Activated CD4-positive, alpha-beta T cell treated with anti-CD3 and anti-CD28 coated beads, Interleukin-2, amount 10 ng/mL, durations not matched to agents 24 days and 14 days (primary cell): ENCODE measurements around the gene IZUMO2. TPM values are rescaled to one million over a fixed set of nuclear protein-coding genes. Genes with fewer than 3 reads are reported as not detected.
"Not testable (repeated sequence)": the region's sequence is repeated elsewhere in the genome, so short reads cannot be mapped to it uniquely, and the experiment has no call there.

Source experiments
- DNase-seq: peaks from one replicate; pipeline ENCODE4 v3.0.0; 2022
- H3K27ac Mint-ChIP-seq: one replicate; pipeline ENCODE4 v1.8.0; 2022; ENCODE audit warnings: mild to moderate bottlenecking, mixed read lengths
- H3K27me3 Mint-ChIP-seq: one replicate; pipeline ENCODE4 v1.8.0; 2022; ENCODE audit warnings: mixed read lengths
- H3K36me3 Mint-ChIP-seq: one replicate; pipeline ENCODE4 v1.8.0; 2022; ENCODE audit warnings: low read depth, mild to moderate bottlenecking, mixed read lengths
- H3K4me1 Mint-ChIP-seq: one replicate; pipeline ENCODE4 v1.8.0; 2021; ENCODE audit warnings: mixed read lengths
- H3K4me3 Mint-ChIP-seq: one replicate; pipeline ENCODE4 v1.8.0; 2022; ENCODE audit warnings: mild to moderate bottlenecking, moderate library complexity, mixed read lengths
- H3K9me3 Mint-ChIP-seq: one replicate; pipeline ENCODE4 v1.8.0; 2021; ENCODE audit warnings: mixed read lengths
- intact Hi-C: fragments of 100-400 bp; cut with micrococcal nuclease; formaldehyde crosslinking; loops from one replicate; pipeline ENCODE4 v1.15.1; 2023
- total RNA-seq: library from RNA; stranded (reverse); gene quantifications from 2 replicates; pipeline ENCODE4 v1.2.3, GENCODE V29; 2022

The IZUMO2 gene
- total RNA-seq, 1 donor from 2014 or later, result not detected

DNA sequence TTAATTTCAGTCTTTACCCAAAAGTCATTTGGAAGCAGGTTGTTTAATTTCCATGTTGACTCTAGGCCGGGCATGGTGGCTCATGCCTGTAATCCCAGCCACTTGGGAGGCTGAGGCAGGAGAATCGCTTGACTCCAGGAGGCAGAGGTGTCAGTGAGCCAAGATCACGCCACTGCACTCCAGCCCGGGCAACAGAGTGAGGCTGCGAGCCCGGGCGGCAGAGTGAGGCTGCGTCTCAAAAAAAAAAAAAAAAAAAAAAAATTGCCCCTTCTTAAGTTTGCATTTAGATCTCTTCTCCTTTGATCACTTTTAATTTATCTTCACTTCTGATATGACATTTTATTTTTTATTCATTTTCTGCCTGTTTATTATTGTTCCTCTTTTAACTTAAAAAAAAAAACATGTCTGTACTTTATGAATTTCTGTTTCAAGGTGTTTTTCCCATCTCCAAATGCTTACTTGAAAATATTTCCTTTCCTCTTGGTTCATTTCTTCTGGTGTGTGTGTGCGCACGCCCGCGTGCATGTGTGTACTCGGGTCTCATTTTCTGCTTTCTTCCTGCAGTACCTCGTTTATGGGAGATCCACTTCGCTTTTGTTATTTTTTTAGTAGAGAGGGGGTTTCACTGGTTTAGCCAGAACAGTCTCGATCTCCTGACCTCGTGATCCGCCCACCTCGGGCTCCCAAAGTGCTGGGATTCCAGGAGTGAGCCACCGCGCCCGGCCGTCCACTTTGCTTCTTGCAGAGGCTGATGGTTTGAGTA, 26.3 kb downstream of the IZUMO2 start:
- H3K27me3 Mint-ChIP-seq, H3K36me3 Mint-ChIP-seq, H3K4me1 Mint-ChIP-seq, H3K9me3 Mint-ChIP-seq, intact Hi-C loops, H3K27ac Mint-ChIP-seq, H3K4me3 Mint-ChIP-seq: not testable (repeated sequence)
- peak; percentile 60 for DNase-seq

DNA sequence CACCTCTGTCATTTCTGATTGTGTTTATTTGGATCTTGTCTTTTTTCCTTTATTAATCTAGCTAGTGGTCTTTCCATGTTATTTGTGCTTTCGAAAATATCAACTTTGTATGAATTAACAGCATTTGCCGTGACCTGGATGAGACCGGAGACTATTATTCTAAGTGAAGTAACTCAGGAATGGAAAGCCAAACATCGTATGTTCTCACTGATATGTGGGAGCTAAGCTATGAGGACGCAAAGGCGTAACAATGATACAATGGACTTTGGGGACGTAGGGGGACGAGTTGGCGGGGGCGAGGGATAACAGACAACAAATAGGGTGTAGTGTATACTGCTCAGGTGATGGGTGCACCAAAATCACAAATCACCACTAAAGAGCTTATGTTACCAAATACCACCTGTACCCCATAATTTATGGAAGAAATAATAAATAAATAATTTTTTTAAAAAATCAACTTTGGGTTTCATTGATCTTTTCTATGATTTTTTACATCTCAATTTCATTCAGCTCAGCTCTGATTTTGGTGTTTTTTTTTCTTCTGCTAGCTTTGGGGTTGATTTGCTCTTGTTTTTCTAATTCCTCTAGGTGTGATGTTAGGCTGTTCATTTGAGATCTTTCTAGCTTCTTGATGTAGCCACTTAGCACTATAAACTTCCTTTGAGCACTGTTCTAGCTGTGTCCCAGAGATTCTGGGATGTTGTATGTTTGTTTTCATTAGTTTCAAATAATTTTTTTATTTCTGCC, 27.1 kb downstream of the IZUMO2 start:
- H3K27me3 Mint-ChIP-seq, H3K4me3 Mint-ChIP-seq, H3K36me3 Mint-ChIP-seq, H3K4me1 Mint-ChIP-seq, H3K27ac Mint-ChIP-seq, intact Hi-C loops, H3K9me3 Mint-ChIP-seq: not testable (repeated sequence)
- peak; percentile 67 for DNase-seq

DNA sequence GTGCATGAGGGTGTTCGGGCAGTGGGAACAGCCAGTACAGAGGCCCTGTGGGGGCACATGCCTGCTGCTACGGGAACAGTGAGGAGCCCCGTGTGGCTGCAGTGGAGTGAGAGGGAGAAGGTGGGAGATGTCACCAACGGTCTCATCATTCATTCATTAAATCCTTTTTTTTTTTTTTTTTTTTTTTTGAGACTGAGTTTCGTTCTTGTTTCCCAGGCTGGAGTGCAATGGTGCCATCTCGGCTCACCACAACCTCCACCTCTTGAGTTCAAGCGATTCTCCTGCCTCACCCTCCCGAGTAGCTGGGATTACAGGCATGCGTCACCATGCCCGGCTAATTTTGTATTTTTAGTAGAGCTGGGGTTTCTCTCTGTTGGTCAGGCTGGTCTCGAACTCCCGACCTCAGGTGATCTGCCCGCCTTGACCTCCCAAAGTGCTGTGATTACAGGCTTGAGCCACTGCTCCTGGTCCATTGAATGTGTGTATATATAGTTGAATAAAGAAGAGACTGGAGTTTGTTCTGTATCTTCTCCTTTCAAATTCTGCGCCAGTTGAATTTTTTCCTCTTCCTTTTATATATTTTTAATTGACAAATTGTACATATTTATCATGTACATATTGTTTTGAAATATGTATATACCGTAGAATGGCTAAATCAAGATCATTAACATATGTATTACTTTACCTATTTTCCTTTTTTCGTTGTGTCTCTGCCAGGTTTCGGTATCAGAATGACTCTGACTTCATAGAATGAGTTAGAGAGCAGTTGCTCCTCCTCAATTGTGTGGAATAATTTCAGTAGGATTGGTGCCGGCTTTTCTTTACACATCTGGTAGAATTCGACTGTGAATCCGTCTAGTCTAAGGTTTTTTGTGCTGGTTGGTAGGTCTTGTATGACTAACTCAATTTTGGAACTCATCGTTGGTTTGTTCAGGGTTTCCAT, 28.0 kb downstream of the IZUMO2 start:
- H3K4me3 Mint-ChIP-seq, H3K9me3 Mint-ChIP-seq, DNase-seq, H3K4me1 Mint-ChIP-seq, H3K36me3 Mint-ChIP-seq, H3K27me3 Mint-ChIP-seq, intact Hi-C loops, H3K27ac Mint-ChIP-seq: not testable (repeated sequence)

DNA sequence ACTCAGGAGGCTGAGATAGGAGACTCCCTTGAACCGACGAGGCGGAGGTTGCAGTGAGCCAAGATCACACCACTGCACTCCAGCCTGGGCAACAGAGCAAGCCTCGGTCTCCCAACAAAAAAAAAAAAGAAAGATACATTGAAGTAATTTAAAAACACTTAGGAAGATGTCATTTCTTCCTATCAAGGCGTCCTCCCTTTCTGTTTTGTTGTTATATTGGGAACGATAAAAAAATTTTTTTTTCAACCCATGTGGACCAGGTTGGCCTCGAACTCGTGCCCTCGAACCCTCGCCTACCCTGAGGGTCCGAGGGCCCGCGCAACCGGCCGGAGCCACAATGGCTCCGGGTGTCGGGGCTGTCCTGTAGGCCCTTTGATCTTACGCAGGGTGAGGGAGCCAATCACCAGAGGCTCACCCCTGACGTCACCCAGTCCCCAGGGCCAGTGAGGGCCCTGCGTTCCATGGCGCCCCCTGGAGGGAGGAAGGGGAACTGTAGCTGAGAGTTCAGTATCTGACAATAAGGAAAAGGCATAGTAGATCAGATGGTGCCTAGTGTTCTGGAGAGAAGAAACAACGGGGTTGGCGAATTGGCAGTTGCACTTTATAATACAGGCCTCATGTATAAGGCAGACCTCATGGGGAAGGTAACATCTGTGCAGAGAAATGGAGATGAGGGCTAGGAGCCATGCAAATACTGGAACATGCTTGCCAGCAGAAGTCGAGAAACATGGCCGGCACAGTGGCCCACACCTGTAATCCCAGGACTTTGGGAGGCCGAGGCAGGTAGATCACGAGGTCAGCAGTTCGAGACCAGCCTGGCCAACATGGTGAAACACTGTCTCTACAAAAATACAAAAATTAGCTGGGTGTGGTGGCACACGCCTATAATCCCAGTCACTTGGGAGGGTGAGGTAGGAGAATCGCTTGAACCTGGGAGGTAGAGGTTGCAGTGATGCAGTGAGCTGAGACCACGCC, 29.3 kb downstream of the IZUMO2 start:
- H3K4me3 Mint-ChIP-seq, H3K9me3 Mint-ChIP-seq, H3K27ac Mint-ChIP-seq, H3K36me3 Mint-ChIP-seq, intact Hi-C loops, H3K27me3 Mint-ChIP-seq, DNase-seq, H3K4me1 Mint-ChIP-seq: not testable (repeated sequence)

DNA sequence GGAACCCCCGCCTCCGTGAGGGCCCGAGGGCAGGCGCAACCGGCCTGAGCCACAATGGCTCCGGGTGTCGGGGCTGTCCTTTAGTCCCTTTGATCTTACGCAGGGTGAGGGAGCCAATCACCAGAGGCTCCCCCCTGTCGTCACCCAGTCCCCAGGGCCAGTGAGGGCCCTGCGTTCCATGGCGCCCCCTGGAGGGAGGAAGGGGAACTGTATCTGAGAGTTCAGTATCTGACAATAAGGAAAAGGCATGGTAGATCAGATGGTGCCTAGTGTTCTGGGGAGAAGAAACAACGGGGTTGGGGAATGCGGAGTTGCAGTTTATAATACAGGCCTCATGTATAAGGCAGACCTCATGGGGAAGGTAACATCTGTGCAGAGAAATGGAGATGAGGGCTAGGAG, 59.1 kb downstream of the IZUMO2 start:
- H3K9me3 Mint-ChIP-seq, H3K4me1 Mint-ChIP-seq, H3K27ac Mint-ChIP-seq, DNase-seq, H3K4me3 Mint-ChIP-seq, intact Hi-C loops, H3K27me3 Mint-ChIP-seq, H3K36me3 Mint-ChIP-seq: not testable (repeated sequence)

DNA sequence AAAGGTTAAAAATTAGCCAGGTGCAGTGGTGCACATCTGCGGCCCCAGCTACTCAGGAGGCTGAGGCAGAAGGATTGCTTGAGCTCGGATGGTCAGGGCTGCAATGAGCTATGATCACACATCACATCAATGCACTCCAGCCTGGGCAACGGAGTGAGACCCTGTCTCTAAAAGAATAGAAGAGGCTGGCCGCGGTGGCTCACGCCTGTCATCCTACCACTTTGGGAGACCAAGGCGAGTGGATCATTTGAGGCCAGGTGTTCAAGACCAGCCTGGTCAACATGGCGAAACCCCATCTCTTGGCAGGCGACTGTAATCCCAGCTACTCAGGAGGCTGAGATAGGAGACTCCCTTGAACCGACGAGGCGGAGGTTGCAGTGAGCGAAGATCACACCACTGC, 59.7 kb downstream of the IZUMO2 start:
- H3K27ac Mint-ChIP-seq, intact Hi-C loops, H3K36me3 Mint-ChIP-seq, H3K27me3 Mint-ChIP-seq, H3K4me1 Mint-ChIP-seq, H3K4me3 Mint-ChIP-seq, DNase-seq, H3K9me3 Mint-ChIP-seq: not testable (repeated sequence)

Other genes starting within 250 kb of the IZUMO2 start
- 44.3 and 45.5 TPM in 2 replicates for gene ATF5, start 234.1 kb downstream of the IZUMO2 start, total RNA-seq
- gene NUP62, start 233.8 kb downstream of the IZUMO2 start, total RNA-seq, result 217 and 232 TPM in 2 replicates
- not detected in 2 replicates for gene SIGLEC11, start 202.1 kb downstream of the IZUMO2 start, total RNA-seq
- gene VRK3, start 137.9 kb downstream of the IZUMO2 start, total RNA-seq, result 66.1 and 70.0 TPM in 2 replicates
- gene ZNF473, start 137.3 kb downstream of the IZUMO2 start, total RNA-seq, result 13.1 and 14.2 TPM in 2 replicates
- gene MYH14, start 40.3 kb upstream of the IZUMO2 start, total RNA-seq, result not detected in 2 replicates
- 20.3 TPM in 2 replicates for gene KCNC3, start 166.1 kb upstream of the IZUMO2 start, total RNA-seq
- gene NAPSA, start 202.4 kb upstream of the IZUMO2 start, total RNA-seq, result 13.6 and 18.0 TPM in 2 replicates
- 81.4 and 84.7 TPM in 2 replicates for gene NR1H2, start 213.2 kb upstream of the IZUMO2 start, total RNA-seq
- 188 and 204 TPM in 2 replicates for gene POLD1, start 221.1 kb upstream of the IZUMO2 start, total RNA-seq